ENCODE measurements around the gene LILRA5.

- TF ChIP-seq, protein P1, sequence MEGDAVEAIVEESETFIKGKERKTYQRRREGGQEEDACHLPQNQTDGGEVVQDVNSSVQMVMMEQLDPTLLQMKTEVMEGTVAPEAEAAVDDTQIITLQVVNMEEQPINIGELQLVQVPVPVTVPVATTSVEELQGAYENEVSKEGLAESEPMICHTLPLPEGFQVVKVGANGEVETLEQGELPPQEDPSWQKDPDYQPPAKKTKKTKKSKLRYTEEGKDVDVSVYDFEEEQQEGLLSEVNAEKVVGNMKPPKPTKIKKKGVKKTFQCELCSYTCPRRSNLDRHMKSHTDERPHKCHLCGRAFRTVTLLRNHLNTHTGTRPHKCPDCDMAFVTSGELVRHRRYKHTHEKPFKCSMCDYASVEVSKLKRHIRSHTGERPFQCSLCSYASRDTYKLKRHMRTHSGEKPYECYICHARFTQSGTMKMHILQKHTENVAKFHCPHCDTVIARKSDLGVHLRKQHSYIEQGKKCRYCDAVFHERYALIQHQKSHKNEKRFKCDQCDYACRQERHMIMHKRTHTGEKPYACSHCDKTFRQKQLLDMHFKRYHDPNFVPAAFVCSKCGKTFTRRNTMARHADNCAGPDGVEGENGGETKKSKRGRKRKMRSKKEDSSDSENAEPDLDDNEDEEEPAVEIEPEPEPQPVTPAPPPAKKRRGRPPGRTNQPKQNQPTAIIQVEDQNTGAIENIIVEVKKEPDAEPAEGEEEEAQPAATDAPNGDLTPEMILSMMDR (optimal IDR thresholded peaks at IDR 0.05 in 1 of 3, IDR thresholded peaks at IDR 0.05 in 1 of 3, conservative IDR thresholded peaks at IDR 0.05 in 1 of 3; ENCODE audit: extremely low read depth in 1 of 3, insufficient read depth in 2 of 3, low read length in 3 of 3): no peak
- TF ChIP-seq EZH2 (IDR thresholded peaks at IDR 0.05; ENCODE audit: low read length): no peak
These were observed 18.7 kb upstream of the LILRA5 start for GRCh38 chr19:54331626-54332025.
